Measurements from ENCODE around the gene PLIN5.

PLIN5 gene

DNA sequence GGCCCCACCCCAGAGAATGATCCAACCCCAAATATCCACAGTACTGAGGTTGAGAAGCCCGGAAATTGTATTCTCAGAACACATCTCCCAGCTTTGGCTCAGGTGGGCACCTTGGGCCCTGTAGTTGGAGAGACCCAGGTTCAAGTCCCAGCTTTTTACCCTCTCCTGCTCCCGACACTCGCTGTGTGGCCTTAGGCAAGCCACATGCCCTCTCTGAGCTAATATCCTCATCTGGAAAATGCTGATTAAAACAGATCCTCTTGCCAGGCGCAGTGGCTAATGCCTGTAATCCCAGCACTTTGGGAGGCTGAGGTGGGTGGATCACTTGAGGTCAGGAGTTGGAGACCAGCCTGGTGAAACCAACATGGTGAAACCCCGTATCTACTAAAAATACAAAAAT is 19.3 kb downstream of the PLIN5 start:
- Histone ChIP-seq H3K4me1 (peaks cover 0 to 16% (median 10%) of the 10 kb centered on the region in 4 donors), H3K27me3 (peaks cover 0 to 40% of the 10 kb centered on the region in 2 donors), H3K27ac (no peak overlapping the region), H3K4me3 (no peak overlapping the region), H3K36me3 (no peaks in the 10 kb centered on the region), H3K9me3 (no peaks in the 10 kb centered on the region)
- TF ChIP-seq, protein P1, sequence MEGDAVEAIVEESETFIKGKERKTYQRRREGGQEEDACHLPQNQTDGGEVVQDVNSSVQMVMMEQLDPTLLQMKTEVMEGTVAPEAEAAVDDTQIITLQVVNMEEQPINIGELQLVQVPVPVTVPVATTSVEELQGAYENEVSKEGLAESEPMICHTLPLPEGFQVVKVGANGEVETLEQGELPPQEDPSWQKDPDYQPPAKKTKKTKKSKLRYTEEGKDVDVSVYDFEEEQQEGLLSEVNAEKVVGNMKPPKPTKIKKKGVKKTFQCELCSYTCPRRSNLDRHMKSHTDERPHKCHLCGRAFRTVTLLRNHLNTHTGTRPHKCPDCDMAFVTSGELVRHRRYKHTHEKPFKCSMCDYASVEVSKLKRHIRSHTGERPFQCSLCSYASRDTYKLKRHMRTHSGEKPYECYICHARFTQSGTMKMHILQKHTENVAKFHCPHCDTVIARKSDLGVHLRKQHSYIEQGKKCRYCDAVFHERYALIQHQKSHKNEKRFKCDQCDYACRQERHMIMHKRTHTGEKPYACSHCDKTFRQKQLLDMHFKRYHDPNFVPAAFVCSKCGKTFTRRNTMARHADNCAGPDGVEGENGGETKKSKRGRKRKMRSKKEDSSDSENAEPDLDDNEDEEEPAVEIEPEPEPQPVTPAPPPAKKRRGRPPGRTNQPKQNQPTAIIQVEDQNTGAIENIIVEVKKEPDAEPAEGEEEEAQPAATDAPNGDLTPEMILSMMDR (IDR thresholded peaks at IDR 0.05) = no peak
- intact Hi-C loops (cut with DNase I; ENCODE audit: low total_unique reads) = no loop called here
- DNase-seq = no peak

DNA sequence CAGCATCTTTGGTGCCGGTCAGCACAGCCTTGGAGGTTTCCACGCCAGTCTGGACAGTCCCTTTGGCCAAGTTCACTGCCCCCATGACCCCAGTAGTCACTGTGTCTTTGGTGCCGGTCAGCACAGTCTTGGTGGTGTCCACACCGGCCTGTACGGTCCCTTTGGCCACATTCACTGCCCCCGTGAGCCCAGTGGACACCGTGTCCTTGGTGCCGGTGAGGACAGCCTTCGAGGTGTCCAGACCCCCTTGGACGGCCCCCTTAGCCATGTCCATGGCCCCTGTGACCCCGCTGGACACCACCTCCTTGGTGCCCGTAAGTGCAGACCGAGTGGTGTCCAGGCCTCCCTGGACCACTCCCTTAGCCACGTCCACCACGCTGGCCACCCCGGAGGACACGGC is 21.8 kb downstream of the PLIN5 start:
- Histone ChIP-seq H3K4me1 (peaks cover 0 to 5% (median 2%) of the 10 kb centered on the region in 4 donors), H3K9me3 (no peaks in the 10 kb centered on the region), H3K27me3 (peaks cover 0 to 27% of the 10 kb centered on the region in 2 donors), H3K36me3 (no peaks in the 10 kb centered on the region), H3K4me3 (no peak overlapping the region), H3K27ac (no peak overlapping the region)
- DNase-seq = no peak
- intact Hi-C loops (cut with DNase I; ENCODE audit: low total_unique reads) = no loop called here
- TF ChIP-seq, protein P1 (IDR thresholded peaks at IDR 0.05) = no peak

DNA sequence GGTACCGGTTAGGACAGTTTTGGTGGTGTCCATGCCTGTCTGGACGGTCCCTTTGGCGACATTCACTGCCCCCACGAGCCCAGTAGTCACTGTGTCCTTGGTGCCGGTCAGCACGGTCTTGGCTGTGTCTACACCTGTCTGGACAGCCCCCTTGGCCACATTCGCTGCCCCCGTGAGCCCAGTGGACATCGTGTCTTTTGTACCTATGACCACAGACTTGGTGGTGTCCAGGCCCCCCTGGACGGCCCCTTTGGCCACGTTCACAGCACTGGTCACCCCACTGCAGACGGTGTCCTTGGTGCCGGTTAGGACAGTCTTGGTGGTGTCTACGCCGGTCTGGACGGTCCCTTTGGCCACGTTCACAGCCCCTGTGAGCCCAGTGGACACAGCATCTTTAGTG is 23.0 kb downstream of the PLIN5 start:
- no peak for DNase-seq
- intact Hi-C loops (cut with DNase I; ENCODE audit: low total_unique reads) = no loop called here
- Histone ChIP-seq H3K27ac (no peak overlapping the region), H3K4me3 (no peak overlapping the region), H3K4me1 (no peaks in the 10 kb centered on the region), H3K9me3 (no peaks in the 10 kb centered on the region), H3K27me3 (peaks cover 0 to 15% of the 10 kb centered on the region in 2 donors), H3K36me3 (no peaks in the 10 kb centered on the region)
- TF ChIP-seq, protein P1 (IDR thresholded peaks at IDR 0.05) = no peak

DNA sequence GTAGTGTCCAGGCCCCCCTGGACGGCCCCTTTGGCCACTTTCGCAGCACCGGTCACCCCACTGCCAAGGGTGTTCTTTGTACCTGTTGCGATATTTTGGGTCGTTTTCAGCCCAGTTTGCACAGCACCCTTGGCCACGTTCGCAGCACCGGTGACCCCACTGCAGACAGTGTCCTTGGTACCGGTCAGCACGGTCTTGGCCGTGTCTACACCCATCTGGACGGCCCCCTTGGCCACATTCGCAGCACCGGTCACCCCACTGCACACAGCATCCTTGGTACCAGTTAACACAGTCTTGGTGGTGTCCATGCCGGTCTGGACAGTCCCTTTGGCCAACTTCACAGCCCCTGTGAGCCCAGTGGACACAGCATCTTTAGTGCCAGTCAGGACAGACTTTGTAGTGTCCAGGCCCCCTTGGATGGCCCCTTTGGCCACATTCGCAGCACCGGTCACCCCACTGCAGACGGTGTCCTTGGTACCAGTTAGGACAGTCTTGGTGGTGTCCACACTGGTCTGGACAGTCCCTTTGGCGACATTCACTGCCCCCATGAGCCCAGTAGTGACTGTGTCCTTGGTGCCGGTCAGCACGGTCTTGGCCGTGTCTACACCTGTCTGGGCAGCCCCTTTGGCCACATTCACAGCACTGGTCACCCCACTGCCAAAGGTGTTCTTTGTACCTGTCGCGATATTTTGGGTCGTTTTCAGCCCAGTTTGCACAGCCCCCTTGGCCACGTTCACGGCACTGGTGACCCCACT is 23.5 kb downstream of the PLIN5 start:
- no peak overlapping the region for H3K4me3 ChIP-seq
- no peaks in the 10 kb centered on the region for H3K36me3 ChIP-seq
- H3K9me3 ChIP-seq = no peaks in the 10 kb centered on the region
- no peak for DNase-seq
- intact Hi-C loops (cut with DNase I; ENCODE audit: low total_unique reads) = no loop called here
- TF ChIP-seq, protein P1 (IDR thresholded peaks at IDR 0.05) = no peak
- no peak overlapping the region for H3K27ac ChIP-seq
- H3K4me1 ChIP-seq = no peaks in the 10 kb centered on the region
- peaks cover 0 to 9% of the 10 kb centered on the region in 2 donors for H3K27me3 ChIP-seq

DNA sequence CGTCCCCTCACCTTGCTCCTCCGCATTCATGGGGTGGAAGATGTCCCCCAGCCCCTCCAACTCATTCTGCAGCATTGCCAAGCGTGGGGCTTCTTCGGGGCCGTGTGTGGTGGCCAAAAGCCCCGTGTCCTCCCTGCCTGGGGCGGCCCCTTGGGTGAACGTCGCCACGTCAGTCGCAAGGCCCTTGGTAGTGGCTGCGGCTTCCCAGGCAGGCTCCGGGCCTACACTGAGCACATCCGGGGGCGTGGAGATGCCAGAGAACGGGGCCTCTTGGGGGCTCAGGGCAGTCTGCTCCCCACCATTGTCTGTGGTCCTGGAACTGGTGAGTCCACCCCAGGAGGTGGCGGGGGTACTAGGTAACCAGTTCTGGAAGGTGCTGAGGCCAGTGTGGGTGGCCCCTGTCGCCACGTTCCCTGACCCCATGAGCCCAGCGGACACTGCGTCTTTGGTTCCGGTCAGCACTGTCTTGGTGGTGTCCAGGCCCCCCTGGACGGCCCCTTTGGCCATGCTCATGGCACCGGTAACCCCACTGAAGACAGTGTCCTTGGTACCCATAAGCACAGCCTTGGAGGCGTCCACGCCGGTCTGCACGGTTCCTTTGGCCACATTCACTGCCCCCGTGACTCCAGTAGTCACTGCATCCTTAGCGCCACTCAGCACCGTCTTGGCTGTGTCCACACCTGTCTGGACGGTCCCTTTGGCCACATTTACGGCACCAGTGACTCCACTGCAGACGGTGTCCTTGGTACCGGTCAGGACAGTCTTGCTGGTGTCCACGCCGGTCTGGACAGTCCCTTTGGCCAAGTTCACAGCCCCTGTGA is 24.4 kb downstream of the PLIN5 start:
- H3K27ac ChIP-seq = no peak overlapping the region
- intact Hi-C loops (cut with DNase I; ENCODE audit: low total_unique reads) = no loop called here
- no peak for DNase-seq
- H3K27me3 ChIP-seq = peaks cover 0 to 3% of the 10 kb centered on the region in 2 donors
- no peak overlapping the region for H3K4me3 ChIP-seq
- H3K4me1 ChIP-seq = no peaks in the 10 kb centered on the region
- TF ChIP-seq, protein P1 (IDR thresholded peaks at IDR 0.05) = no peak
- H3K9me3 ChIP-seq = no peaks in the 10 kb centered on the region
- peaks cover 0 to 5% (median 1%) of the 10 kb centered on the region in 3 donors for H3K36me3 ChIP-seq
